Measurements from ENCODE around the gene PPM1J. TPM values are rescaled to one million over a fixed set of nuclear protein-coding genes. Genes with fewer than 3 reads are reported as not detected.

The PPM1J gene
- total and polyA plus RNA-seq, 9 of the 15 experiments (the other 6 are each of a cell fraction or from before 2014, with no cell fraction given) = 0.25 to 10.5 (median 4.2) TPM

GRCh38 chr1:112700290-112701226, 14.6 kb downstream of the PPM1J start (continued):
- TF ChIP-seq, protein P1, sequence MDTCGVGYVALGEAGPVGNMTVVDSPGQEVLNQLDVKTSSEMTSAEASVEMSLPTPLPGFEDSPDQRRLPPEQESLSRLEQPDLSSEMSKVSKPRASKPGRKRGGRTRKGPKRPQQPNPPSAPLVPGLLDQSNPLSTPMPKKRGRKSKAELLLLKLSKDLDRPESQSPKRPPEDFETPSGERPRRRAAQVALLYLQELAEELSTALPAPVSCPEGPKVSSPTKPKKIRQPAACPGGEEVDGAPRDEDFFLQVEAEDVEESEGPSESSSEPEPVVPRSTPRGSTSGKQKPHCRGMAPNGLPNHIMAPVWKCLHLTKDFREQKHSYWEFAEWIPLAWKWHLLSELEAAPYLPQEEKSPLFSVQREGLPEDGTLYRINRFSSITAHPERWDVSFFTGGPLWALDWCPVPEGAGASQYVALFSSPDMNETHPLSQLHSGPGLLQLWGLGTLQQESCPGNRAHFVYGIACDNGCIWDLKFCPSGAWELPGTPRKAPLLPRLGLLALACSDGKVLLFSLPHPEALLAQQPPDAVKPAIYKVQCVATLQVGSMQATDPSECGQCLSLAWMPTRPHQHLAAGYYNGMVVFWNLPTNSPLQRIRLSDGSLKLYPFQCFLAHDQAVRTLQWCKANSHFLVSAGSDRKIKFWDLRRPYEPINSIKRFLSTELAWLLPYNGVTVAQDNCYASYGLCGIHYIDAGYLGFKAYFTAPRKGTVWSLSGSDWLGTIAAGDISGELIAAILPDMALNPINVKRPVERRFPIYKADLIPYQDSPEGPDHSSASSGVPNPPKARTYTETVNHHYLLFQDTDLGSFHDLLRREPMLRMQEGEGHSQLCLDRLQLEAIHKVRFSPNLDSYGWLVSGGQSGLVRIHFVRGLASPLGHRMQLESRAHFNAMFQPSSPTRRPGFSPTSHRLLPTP (IDR thresholded peaks at IDR 0.05; ENCODE audit: borderline replicate concordance, extremely low read depth, insufficient read length) = no peak
- TF ChIP-seq DMBX1 (CRISPR knock-in tag; IDR thresholded peaks at IDR 0.05; ENCODE audit: borderline replicate concordance) (peak; percentile 77; the same call in 1 of the 2 replicates), EP400 (IDR thresholded peaks at IDR 0.05) (peak; percentile 93), PRMT5 (CRISPR knock-in tag; IDR thresholded peaks at IDR 0.05) (no peak), HLTF (IDR thresholded peaks at IDR 0.05) (no peak), FOXJ3 (CRISPR knock-in tag; IDR thresholded peaks at IDR 0.05) (no peak), ZNF23 (CRISPR knock-in tag; IDR thresholded peaks at IDR 0.05) (0 out of 2 replicates have a peak, but pooled peaks have one; percentile 38), NUFIP1 (IDR thresholded peaks at IDR 0.05; ENCODE audit: partially characterized antibody) (peak; percentile 59), ZNF224 (CRISPR knock-in tag; IDR thresholded peaks at IDR 0.05) (no peak), GTF2F1 (IDR thresholded peaks at IDR 0.05; ENCODE audit: low read depth, low read length) (0 out of 2 replicates have a peak, but pooled peaks have one; percentile 6), U2AF1 (optimal IDR thresholded peaks at IDR 0.05; ENCODE audit: low read depth, low read length) (no peak), ZBTB26 (CRISPR knock-in tag; IDR thresholded peaks at IDR 0.05) (peak; percentile 4; the same call in 1 of the 2 replicates), JUNB (CRISPR knock-in tag; conservative IDR thresholded peaks at IDR 0.05) (peak; percentile 52), SIRT6 (IDR thresholded peaks at IDR 0.05; ENCODE audit: low read depth, low read length) (no peak), SP1 (CRISPR knock-in tag; IDR thresholded peaks at IDR 0.05) (peak; percentile 91), KHSRP (IDR thresholded peaks at IDR 0.05) (0 out of 2 replicates have a peak, but pooled peaks have one; percentile 56), POLR2B (IDR thresholded peaks at IDR 0.05; ENCODE audit: low read depth, partially characterized antibody) (peak; percentile 72)
- TF ChIP-seq, protein P2, sequence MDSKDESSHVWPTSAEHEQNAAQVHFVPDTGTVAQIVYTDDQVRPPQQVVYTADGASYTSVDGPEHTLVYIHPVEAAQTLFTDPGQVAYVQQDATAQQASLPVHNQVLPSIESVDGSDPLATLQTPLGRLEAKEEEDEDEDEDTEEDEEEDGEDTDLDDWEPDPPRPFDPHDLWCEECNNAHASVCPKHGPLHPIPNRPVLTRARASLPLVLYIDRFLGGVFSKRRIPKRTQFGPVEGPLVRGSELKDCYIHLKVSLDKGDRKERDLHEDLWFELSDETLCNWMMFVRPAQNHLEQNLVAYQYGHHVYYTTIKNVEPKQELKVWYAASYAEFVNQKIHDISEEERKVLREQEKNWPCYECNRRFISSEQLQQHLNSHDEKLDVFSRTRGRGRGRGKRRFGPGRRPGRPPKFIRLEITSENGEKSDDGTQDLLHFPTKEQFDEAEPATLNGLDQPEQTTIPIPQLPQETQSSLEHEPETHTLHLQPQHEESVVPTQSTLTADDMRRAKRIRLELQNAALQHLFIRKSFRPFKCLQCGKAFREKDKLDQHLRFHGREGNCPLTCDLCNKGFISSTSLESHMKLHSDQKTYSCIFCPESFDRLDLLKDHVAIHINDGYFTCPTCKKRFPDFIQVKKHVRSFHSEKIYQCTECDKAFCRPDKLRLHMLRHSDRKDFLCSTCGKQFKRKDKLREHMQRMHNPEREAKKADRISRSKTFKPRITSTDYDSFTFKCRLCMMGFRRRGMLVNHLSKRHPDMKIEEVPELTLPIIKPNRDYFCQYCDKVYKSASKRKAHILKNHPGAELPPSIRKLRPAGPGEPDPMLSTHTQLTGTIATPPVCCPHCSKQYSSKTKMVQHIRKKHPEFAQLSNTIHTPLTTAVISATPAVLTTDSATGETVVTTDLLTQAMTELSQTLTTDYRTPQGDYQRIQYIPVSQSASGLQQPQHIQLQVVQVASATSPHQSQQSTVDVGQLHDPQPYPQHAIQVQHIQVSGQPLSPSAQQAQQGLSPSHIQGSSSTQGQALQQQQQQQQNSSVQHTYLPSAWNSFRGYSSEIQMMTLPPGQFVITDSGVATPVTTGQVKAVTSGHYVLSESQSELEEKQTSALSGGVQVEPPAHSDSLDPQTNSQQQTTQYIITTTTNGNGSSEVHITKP (IDR thresholded peaks at IDR 0.05; ENCODE audit: partially characterized antibody) = peak; percentile 78
- TF ChIP-seq, protein P3, sequence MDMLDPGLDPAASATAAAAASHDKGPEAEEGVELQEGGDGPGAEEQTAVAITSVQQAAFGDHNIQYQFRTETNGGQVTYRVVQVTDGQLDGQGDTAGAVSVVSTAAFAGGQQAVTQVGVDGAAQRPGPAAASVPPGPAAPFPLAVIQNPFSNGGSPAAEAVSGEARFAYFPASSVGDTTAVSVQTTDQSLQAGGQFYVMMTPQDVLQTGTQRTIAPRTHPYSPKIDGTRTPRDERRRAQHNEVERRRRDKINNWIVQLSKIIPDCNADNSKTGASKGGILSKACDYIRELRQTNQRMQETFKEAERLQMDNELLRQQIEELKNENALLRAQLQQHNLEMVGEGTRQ (CRISPR knock-in tag; IDR thresholded peaks at IDR 0.05) = no peak
